ENCODE results near the gene NFATC3.

- TF ChIP-seq POLR2AphosphoS5 (IDR thresholded peaks at IDR 0.05) (no peak), CTCF (IDR thresholded peaks at IDR 0.05 in 8 of 11, conservative IDR thresholded peaks at IDR 0.05 in 3 of 11) (no peak), POLR2A (IDR thresholded peaks at IDR 0.05) (no peak)
These were observed 3.2 kb downstream of the NFATC3 start for GRCh38 chr16:68088130-68088972.

All from spleen (tissue), 7 donors.